ENCODE data around the gene C4BPB. TPM values are rescaled to one million over a fixed set of nuclear protein-coding genes. Genes with fewer than 3 reads are reported as not detected.

Gene C4BPB
- total and polyA plus RNA-seq, 2 of the 4 experiments (the other 2 are of a cell fraction) = not detected

- no peak overlapping the region for H4K5ac ChIP-seq (ENCODE audit: low read depth, low read length)
- dilution Hi-C loops (cut with HindIII; ENCODE audit: low sequenced_read_pairs, unreplicated experiment) = no loop called here
- no peak overlapping the region for H3K23ac ChIP-seq (ENCODE audit: low read depth, low read length)
- no peak overlapping the region for H3K14ac ChIP-seq (replicated peaks; ENCODE audit: low read depth, low read length)
- H3K56ac ChIP-seq (ENCODE audit: extremely low read depth, insufficient read depth, low read length) = no peak overlapping the region
- TF ChIP-seq NFE2L2 (IDR thresholded peaks at IDR 0.05; ENCODE audit: low read depth, low read length) = no peak
- TF ChIP-seq RAD21 (IDR thresholded peaks at IDR 0.05; ENCODE audit: low read length) = no peak
- no peak for TF ChIP-seq CEBPB (IDR thresholded peaks at IDR 0.05; ENCODE audit: low read depth, low read length)
- no peak for TF ChIP-seq POLR2A (IDR thresholded peaks at IDR 0.05; ENCODE audit: low read depth, low read length)
- TF ChIP-seq ELK1 (IDR thresholded peaks at IDR 0.05; ENCODE audit: borderline replicate concordance, low read depth, low read length) = no peak
- no peak for TF ChIP-seq CHD1 (IDR thresholded peaks at IDR 0.05; ENCODE audit: low read depth, low read length)
- no peak for TF ChIP-seq USF2 (IDR thresholded peaks at IDR 0.05; ENCODE audit: low read depth, low read length)
- no peak overlapping the region for H2AK9ac ChIP-seq (replicated peaks; ENCODE audit: low read depth, low read length, poor library complexity)
- in situ Hi-C loops (cut with MboI; ENCODE audit: low sequenced_read_pairs) = no loop called here
- CTCF ChIA-PET = no interaction called here
- no peak overlapping the region for H2AK5ac ChIP-seq (ENCODE audit: low read depth, low read length)
- H3K4me1 ChIP-seq (ENCODE audit: control insufficient read depth, insufficient read depth, low read length) = no peaks in the 10 kb centered on the region
- no peak for DNase-seq
- no peak overlapping the region for H2AFZ ChIP-seq (replicated peaks; ENCODE audit: low read length, poor library complexity)
- H3K9me3 ChIP-seq (ENCODE audit: control insufficient read depth, insufficient read depth, low read length) = no peaks in the 10 kb centered on the region
- H3K4ac ChIP-seq (ENCODE audit: low read depth, low read length) = no peak overlapping the region
- H3K4me3 ChIP-seq (ENCODE audit: insufficient read depth, low read depth, low read length) = no peak overlapping the region
- no peaks in the 10 kb centered on the region; the same call in 1 of the 2 replicates for H3K27me3 ChIP-seq (ENCODE audit: control insufficient read depth, insufficient read depth, low read length)
- H3K79me1 ChIP-seq (ENCODE audit: low read depth in 1 of 2, low read length in 2 of 2) = no peaks in the 10 kb centered on the region
- H3K36me3 ChIP-seq (ENCODE audit: control insufficient read depth, insufficient read depth, low read length) = no peaks in the 10 kb centered on the region
- H4K91ac ChIP-seq (ENCODE audit: insufficient read depth, low read depth, low read length) = no peak overlapping the region
- no peak overlapping the region for H2BK5ac ChIP-seq (ENCODE audit: low read depth, low read length, poor library complexity, severe bottlenecking)
- no peak overlapping the region for H3K4me2 ChIP-seq (ENCODE audit: low read depth, low read length)
- ATAC-seq (ENCODE audit: low read depth) = no peak
- POLR2A ChIA-PET (ENCODE audit: unreplicated experiment) = no interaction called here
- intact Hi-C loops (cut with micrococcal nuclease) = no loop called here
- no peak overlapping the region for H3K27ac ChIP-seq (ENCODE audit: insufficient read depth, low read length)
- no peak overlapping the region for H2BK120ac ChIP-seq (ENCODE audit: low read depth, low read length)
- H4K8ac ChIP-seq (ENCODE audit: low read depth in 2 of 2, low read length in 2 of 2) = no peak overlapping the region
- no TSS peak for BruUV-seq (replicated peaks)
- H3K18ac ChIP-seq (ENCODE audit: low read depth, low read length) = no peak overlapping the region
- no peak overlapping the region for H2BK20ac ChIP-seq (ENCODE audit: low read depth, low read length)
- no peak overlapping the region for H2BK15ac ChIP-seq (ENCODE audit: low read depth, low read length)
- WGBS, 2 experiments (ENCODE audit: extremely low coverage in 2 of 2, insufficient read length in 1 of 2) = no CpG with 5 or more reads among the region's 2 CpGs
- no peaks in the 10 kb centered on the region for H4K20me1 ChIP-seq (ENCODE audit: insufficient read depth, low read length)
- no peaks in the 10 kb centered on the region for H3K9me1 ChIP-seq (ENCODE audit: insufficient read depth, low read length)
- no peak overlapping the region for H3K9ac ChIP-seq (ENCODE audit: low read depth, low read length)
Observed at GRCh38 chr1:207112616-207113296, 24.1 kb downstream of the C4BPB start.
